SK-N-SH (cell line): ENCODE measurements around the gene HOXA5.

Experiments used
- JUND ChIP-seq: IDR thresholded peaks from 2 replicates; pipeline ENCODE4 v1.4.0; 2012
- MEF2A ChIP-seq: IDR thresholded peaks from 2 replicates; pipeline ENCODE4 v1.4.0; 2012; ENCODE audit warnings: low read depth, borderline replicate concordance
- POLR2AphosphoS5 ChIP-seq: IDR thresholded peaks from 2 replicates; pipeline ENCODE4 v1.6.1; 2012; ENCODE audit warnings: low read depth, low read length
- TF ChIP-seq, protein P1 (sequence below): fragments of 200-600 bp; sonication (generic); IDR thresholded peaks from 2 replicates; pipeline ENCODE4 v1.6.1; 2017; ENCODE audit warnings: antibody characterized with exemption, mild to moderate bottlenecking, moderate library complexity

GRCh38 chr7:27180431-27181420, 37.2 kb upstream of the HOXA5 start:
- TF ChIP-seq, protein P1, sequence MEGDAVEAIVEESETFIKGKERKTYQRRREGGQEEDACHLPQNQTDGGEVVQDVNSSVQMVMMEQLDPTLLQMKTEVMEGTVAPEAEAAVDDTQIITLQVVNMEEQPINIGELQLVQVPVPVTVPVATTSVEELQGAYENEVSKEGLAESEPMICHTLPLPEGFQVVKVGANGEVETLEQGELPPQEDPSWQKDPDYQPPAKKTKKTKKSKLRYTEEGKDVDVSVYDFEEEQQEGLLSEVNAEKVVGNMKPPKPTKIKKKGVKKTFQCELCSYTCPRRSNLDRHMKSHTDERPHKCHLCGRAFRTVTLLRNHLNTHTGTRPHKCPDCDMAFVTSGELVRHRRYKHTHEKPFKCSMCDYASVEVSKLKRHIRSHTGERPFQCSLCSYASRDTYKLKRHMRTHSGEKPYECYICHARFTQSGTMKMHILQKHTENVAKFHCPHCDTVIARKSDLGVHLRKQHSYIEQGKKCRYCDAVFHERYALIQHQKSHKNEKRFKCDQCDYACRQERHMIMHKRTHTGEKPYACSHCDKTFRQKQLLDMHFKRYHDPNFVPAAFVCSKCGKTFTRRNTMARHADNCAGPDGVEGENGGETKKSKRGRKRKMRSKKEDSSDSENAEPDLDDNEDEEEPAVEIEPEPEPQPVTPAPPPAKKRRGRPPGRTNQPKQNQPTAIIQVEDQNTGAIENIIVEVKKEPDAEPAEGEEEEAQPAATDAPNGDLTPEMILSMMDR: no peak
- no peak for TF ChIP-seq MEF2A
- no peak for TF ChIP-seq POLR2AphosphoS5
- TF ChIP-seq JUND: no peak
